ENCODE data around the gene CLN3. TPM values are rescaled to one million over a fixed set of nuclear protein-coding genes. Genes with fewer than 3 reads are reported as not detected.
"Not testable (repeated sequence)": the region's sequence is repeated elsewhere in the genome, so short reads cannot be mapped to it uniquely, and the experiment has no call there.

Gene CLN3
- total RNA-seq = 10.2 TPM

DNA sequence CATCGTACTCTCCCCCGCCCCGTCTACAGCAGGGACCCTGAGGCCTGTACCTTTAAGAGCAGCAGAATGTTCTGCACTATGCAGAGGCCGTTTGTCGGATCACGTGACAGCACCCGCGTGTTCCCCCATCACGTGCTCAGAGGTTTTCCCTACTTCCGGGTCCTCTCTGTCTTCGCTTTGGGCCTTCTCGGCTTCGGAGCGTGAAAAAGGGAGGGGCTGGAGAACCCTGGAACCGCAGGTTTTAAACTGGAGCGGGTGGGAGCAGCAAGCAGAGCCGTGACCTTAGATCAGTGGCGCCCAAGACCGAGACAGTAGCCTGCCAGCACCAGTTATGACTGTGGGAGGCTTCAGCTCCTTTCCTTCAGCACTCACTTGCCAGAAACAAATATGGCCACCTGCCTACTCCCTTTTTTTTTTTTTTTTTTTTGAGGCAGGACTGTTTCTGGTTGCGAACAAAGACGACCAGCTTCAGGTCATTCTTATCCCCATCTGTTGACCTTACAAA is at the start of gene CLN3:
TSS of gene CLN3 (minus strand) at position 105 of the 505 bp plus-strand sequence. CDS start 315 bp downstream, outside the sequence.
- ATAC-seq = peak; percentile 92

DNA sequence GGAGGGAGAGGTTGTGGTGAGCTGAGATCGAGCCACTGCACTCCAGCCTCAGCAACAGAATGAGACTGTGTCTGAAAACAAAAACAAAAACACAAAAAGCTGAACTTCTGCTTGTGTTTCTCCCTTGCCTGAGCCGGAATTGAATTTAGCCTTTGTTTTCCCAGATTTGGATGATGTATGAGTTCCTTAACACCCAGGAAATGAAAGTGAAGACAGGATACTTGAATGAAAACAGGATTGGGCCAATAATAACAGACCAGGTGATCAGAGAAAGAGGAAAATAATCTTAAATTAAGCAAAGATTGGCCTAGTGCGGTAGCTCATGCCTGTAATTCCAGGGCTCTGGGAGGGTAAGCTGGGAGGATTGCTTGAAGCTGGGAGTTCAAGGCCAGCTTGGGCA is 48.5 kb upstream of the CLN3 start:
- ATAC-seq = no peak

DNA sequence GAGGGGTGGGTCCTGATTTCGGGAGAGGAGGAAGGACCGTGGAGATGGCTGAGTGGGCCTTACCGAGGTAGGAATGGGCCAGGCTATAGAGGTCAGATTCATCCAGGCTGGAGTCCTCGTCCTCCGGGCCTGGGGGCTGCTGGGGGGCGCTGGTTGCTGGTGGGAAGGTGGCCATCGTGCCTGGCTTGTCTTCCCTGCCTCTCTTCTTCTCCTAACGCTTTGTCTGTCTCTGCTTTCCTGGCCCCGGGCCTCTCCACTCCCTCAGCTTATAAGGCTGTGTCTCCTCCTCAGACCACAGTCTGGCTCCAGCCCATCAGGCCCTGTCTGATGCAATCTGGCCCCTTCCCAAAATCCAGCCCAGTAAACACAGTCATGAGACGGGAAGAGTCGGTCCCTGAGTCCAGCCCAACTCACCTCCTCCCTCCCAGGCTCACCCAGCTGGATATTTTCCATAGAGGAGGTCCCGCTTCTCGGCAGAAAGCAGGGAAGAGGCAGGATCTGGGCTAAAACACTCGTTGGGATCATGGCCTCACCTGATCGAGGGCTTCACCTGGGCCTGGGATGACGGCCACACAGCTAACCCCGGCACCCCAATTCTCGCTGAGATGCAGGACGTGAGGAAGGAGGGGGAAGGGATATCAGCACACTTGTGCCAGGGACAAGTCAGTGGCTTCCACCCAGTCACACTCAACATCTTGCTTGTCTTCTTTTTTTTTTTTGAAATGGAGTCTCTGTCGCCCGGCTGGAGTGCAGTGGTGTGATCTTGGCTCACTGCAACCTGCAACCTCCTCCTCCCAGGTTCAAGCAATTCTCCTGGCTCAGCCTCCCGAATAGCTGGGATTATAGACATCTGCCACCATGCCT is 47.1 kb upstream of the CLN3 start, which contains the start of gene NUPR1:
TSS of gene NUPR1 (minus strand) at position 242 of the 864 bp plus-strand sequence. CDS start at position 175, 67 bp downstream.
- peak; percentile 90 for ATAC-seq

DNA sequence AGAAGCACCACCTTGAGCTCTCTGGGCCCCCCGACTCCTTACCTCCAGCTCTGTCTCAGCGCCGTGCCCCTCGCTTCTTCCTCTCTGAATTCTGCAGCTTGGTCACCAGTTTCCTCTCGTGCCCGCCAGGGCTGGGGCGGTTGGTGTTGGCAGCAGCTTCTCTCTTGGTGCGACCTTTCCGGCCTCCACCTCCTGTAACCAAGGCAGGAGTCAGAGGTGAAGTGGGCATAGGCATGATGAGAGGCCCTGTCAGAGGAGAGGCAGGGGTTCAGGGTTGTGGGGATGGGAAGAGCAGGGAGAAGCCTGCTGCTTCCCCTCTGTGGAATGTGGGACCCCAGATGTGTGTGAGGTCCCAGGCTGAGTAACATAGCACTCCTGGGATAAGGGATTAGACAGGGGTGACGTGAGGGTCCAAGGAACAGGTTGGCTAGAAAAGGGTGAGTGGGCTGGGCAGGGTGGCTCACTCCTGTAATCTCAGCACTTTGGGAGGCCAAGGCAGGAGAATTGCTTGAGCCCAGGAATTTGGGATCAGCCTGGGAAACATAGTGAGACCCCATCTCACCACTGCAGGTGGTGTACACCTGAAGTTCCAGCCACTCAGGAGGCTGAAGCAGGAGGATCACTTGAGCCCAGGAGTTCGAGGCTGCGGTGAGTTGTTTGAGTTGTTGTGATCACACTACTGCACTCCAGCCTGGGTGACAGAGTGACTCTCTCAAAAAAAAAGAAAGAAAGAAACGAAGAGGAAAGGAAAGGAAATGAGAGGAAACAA is 46.3 kb upstream of the CLN3 start:
- no peak for ATAC-seq

DNA sequence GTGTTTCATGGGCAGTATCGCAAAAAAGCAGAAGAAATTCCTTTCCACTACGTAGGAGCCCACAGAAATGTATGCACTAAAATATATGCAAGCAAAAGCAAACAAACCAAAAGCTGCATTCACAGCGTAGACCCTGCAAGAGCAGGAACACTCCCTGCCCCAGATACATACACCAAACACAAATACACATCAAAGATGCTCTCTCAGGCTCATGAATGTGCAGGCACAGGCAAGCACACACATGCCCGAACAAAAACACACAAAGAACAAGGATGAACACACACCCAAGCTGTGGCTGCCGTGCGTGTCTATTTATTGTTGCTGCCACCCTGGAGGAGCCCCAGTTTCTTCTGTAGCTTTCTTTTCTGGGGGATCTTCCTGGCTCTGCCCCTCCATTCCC is 45.2 kb upstream of the CLN3 start:
- ATAC-seq = peak; percentile 66

DNA sequence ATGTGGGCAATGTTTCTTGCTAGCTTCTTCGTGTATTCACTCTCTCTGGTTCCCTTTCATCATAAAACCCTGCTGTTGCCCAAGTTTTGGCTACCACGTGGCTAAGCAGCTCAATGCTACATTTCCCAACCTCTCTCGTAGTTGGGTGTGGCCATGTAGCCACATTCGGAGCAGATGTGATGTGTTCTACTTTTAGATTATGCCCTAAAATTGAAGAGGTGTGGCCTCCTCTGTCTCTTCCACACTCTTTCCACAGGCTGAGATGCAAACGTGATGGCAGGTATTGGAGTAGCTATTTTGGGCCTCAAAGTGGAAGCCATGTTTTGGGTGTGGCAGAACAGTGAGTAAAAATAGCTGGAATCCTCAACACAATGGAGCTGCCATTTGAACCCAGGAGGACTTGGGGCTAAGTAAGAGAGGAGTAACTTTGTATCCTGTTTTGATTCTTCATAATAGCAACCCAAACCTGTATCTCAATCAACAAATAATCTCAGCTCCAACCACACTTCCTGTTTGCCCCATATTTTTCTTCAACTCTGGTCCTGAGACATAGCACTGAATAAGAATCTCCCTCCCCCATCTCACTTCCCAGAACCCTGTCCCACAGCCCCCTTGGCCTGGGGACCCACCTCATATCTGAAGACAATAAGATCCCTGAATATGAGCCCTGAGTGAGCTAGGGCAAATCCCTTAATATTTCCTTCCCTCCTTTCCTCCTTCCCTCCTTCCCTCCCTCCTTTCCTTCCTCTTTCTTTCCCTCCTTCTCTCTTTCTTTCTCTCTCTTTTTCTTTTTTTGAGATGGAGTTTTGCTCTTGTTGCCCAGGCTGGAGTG is 42.9 kb upstream of the CLN3 start:
- peak; percentile 38 for ATAC-seq

DNA sequence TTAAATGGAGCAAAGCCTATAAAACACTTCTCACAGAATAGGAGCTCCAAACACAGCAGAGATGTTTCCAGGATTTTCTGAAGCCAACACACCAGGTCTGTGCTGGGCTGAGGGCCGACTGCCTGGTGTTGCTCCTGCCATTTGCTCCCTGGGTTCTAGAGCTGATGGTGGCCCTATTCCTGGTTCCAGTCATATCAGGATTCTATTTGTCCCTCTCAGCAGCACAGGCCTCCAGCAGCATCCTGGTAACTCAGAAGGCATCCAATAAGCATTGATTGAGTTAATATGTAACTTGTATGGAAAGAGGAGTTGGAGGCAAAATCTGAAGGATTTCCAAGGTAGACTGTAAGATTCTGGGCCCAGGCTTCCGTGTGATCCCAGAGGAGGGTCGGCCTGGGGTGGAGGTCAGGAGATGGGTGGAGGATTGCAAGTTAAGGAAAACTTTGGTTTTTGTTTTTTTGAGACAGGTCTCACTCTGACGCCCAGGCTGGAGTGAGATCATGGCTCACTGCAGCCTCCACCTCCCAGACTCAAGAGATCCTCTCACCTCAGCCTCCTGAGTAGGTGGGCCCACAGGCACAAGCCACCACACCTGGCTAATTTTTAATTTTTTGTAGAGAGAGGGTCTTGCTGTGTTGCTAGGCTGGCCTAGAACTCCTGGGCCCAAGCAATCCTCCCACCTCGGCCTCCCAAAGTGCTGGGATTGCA is 41.2 kb upstream of the CLN3 start:
- ATAC-seq = no peak

DNA sequence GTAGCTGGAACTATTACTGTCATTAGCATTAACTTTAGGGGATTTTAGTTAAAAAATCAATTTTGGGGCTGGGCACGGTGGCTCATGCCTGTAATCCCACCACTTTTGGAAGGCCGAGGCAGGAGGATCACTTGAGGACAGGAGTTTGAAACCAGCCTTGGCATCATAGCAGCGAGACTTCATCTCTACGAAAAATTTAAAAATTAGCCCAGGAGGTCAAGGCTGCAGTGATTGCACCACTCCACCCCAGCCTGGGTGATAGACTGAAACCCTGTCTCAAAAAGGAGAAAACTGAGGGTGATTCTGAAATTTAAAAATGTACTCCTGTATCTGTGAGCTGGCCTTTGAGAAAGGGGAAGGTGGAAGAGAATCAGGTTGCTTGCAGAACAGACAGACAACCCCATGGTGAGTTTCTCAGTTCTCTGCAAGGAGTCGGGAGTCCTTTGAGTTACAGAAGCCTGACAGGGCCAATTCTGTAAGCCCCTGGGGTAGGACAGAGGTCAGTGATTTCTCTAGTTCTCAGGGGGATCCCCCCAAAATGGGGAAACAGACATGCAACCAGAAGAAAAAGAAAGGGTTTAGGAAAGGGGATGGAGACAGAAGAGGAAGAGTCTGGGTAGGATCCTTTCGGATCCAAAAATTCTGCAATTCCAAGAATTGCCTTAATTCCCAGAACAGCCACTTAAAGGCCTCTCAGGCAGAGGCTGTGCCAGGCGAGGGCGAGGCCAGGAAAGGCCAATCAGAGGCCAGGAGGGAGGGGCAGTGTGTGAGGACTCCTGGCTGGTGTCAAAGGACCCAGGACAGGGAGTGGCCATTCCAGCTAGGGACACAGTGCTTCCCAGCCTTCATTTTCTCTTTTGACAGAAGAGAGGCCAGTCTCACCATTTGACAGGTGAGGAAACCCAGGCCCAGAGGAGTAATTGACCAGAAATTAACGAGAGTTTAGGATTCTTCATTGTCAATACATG is 40.2 kb upstream of the CLN3 start:
- ATAC-seq = peak; percentile 52

DNA sequence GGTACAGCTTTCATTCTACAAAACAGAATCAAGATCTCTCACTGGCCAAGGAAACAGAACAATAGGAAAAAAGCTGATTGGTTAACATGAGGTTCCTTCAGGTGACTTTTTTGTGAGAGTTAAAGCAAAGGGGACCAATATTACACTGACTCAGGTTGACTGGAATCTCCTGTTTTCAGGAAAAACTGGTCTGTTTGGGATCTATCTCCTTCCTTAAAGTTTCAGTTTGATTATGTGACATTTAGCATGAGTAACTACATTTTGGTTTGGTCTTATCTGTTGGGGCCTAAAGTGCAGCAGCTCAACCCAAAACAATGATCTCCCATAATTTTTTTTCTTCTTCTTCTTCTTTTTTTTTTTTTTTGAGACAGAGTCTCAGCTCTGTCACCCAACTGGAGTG is 37.2 kb upstream of the CLN3 start:
- no peak for ATAC-seq

DNA sequence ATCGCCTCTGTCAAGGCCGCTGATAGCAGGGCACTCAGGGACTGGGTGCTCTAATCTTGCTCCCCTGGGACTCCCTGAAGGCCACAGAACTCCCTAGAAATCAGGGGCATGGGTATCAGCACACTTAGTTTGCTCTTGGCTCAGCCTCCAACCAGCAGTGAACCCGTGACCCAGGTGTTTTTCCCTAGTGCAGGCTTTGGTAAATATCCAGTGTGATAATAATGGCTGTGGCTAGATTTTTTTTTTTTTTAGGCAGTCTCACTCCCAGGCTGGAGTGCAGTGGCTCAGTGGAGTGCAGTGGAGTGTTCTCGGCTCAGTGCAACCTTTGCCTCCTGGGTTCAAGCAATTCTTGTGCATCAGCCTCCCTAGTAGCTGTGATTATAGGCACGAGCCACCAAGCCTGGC is 36.6 kb upstream of the CLN3 start:
- no peak for ATAC-seq

DNA sequence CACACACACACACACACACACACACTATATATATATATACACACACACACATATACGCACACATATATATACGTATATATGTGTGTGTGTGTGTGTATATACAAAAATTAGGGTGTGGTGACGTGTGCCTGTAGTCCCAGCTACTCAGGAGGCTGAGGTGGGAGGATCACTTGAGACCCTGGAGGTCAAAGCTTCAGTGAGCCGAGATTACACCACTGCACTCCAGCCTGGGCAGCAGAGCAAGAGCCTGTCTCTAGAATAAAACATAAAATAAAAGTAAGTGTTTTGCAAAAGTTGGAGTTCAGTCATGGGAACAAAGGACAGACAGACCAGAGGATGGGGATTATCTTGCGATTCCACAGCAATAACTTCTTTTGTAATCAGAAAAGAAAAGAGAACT is 36.1 kb upstream of the CLN3 start:
- ATAC-seq = no peak

DNA sequence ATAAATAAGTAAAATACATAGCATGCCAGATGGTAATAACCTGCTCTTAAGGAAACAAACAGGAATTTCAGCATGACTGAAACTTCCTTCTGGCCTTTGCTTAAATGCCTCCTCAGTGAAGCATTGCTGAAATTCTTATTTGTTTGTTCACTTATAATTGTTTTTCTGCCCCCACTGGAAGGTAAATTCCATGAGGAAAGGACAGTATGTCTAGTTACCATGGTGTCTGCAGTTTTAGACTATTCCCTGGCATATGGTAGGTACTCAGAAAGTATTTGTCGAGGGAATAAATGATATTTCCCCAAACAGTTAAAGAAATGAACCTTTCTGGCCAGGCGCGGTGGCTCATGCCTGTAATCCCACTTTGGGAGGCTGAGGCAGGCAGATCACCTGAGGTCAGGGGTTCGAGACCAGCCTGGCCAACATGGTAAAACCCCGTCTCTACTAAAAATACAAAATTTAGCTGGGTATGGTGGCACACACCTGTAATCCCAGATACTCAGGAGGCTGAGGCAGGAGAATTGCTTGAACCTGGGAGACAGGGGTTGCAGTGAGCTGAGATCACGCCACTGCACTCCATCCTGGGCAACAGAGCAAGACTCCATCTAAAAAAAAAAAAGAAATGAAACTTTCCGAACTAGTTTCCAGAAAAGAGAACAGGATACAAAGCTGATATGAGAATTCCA is 35.4 kb upstream of the CLN3 start:
- not testable (repeated sequence) for ATAC-seq

DNA sequence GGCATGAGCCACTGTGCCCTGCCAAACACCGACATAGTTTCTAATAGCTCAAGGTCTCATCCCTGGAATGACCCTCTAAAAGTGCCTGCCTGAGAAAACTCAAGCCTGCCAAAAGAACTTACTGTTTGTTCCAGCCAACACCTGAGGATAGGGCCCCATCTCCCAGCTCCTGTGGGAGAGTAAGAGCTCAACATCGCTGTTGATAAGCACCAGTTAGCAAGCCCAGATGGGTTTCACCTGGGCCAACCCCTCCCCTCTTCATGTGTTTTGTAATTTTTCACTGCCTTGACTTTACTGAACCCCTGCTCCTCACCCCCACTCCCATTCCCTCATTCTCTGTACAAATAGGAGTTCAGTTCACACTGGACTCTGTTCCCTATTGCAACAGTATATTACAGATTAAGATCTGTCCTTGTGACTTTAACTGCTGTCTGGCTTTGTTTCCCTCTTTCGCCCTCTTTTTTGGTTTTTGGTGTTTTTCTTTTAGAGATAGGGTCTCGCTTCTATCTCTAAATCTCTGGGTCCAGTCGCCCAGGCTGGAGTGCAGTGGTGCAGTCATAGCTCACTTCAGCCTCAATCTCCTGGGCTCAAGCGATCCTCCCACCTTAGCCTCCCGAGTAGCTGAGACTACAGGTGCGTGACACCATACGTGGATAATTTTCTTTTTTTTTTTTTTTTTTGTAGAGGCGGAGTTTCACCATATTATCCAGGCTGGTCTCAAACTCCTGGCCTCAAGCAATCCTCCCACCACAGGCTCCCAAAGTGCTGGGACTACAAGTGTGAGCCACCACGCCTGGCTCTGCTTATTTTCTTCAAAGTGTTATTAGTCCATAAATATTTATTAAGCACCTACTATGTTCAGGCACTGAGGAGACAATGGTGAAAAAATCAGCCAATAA is 34.6 kb upstream of the CLN3 start:
- no peak for ATAC-seq

DNA sequence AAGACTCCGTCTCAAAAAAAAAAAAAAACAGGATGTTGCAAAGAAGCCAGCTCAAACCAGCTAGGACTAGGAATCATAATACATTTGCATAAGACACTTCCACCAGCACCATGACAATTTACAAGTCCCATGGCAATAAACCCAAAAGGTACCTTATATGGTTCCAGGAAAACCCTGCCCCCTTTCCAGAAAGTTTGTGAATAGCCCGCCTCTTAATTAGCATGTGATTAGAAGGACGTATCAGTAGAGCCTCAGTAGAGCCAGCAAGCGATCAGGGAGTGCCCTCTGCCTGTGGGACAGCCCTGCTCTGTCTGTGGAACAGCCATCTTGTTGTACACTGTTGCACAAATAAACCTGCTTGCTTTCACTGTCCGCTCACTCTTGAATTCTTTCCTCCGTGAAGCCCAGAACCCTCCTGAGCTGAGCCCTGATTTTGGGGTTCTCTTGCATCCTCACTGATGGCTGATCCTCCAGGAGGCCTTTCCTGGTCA is 32.9 kb upstream of the CLN3 start:
- ATAC-seq = peak; percentile 49

DNA sequence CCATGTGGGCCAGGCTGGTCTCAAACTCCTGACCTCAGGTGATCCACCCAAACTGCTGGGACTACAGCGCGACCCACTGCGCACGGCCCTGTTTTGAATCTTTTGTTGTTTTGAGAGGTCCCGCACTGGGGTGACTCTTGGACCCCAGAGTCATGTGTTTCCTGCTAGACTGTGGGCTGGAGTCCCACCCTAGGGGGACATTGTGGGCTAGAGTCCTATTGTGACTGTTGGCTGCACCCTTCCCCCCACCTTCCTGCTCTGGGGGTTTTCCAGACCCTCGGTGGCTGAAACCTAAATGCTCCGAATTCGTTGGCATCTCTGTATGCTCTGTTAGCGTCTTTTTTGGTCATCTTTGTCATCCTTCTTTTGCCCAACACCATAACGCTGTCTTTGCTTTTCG is 30.9 kb upstream of the CLN3 start:
- no peak for ATAC-seq

DNA sequence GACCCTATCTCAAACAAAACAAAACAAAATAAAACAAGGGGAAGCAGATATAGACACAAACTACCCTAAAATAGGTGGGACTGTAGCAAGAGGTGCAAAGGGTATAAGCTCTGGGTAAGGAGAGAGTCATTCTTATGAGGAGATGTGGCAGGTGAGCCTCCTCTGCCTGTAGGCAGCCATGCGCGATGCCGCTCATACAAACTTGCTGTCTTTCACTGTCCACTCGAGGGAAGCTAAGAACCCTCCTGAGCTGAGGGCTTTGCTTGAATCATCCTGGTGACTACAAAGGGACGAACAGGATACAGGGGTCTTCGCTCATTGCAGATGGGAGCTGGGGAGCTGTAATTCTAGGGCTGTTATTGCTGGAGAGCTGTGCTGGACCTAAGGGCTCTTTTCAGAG is 29.6 kb upstream of the CLN3 start:
- ATAC-seq = no peak

DNA sequence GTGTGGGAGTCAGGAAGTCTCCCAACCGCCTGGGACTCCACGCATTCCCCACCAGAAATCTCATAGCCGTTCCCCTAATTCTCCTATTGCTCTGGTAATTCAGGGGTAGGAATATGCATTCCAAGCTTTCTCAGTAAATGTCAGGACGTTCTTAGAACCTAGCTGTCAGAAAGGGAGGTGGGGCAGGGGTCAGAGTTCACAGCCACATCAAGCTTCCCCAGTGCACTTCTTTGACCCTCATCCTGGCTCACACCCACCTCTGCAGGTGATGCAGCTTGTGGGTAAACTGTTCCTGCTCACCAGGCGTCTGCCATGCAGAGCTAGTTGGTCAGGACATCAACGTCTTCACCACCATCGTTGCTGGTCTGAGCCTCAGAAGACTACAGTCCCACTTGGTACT is 28.8 kb upstream of the CLN3 start:
- no peak for ATAC-seq

DNA sequence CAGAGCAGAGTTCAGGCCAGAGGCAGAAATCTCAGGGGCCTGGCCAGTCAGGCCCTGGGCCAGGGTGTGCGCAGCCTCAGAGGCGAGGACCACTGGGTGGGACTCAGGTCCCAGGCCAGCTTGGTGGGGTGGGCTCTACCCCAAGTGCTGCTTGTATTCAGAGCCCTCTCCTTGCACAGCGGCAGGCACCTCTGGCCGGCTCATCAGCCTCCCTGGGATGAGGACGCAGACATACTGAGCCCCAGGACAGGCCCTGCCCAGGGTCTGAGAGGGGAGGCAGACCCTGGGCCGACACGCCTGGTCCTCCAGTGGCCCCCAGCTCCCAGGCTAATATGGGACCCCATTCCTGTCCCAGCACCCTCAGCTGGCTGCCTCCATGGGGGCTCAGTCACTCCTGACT is 22.4 kb upstream of the CLN3 start:
- peak; percentile 14 for ATAC-seq
